NCI-H446 treated with DMSO at 0.1 percent for 48 hours (cell line): ENCODE data around the gene TAGLN2.
"Not testable (repeated sequence)": the region's sequence is repeated elsewhere in the genome, so short reads cannot be mapped to it uniquely, and the experiment has no call there.

Experiments used
- DNase-seq: peaks from one replicate; lab custom pipeline; 2025; lab: John Stamatoyannopoulos, UW

The TAGLN2 gene

DNA sequence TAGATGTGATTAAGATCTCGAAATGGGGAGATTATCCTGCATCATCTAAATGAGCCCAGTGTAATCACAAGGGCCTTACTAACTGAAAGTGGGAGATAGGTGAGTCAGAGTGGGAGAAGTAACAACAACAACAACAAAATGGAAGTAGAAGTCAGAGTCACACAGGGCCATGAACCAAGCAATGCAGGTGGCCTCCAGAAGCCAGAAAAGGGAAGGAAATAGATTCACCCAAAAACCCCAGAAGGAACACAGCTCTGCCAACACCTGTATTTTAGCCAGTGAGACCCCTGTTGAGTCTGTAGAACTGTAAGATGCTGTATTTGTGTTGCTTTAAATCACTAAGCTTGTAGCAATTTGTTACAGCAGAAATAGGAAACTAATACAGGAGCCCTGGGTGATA is 4.1 kb downstream of the TAGLN2 start:
- no peak for DNase-seq

DNA sequence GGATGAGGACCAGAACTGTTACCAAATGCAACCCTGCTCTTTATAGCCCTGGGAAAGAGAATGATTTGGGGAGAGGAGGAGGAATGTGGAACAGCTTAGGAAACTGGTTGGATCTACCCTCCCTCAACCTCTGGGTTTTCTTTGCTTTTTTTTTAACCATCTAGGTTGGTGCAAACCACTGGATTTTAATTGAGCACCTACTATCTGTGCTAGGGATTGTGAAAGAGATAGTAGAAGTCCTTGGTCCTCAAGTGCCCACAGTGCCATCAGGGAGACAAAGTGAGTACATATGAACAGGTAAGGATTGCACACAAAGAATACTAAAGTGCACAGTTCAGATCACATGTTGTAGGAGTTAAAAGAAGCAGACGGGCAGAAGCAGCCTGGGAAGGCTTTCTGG is 4.7 kb downstream of the TAGLN2 start:
- DNase-seq, result no peak

DNA sequence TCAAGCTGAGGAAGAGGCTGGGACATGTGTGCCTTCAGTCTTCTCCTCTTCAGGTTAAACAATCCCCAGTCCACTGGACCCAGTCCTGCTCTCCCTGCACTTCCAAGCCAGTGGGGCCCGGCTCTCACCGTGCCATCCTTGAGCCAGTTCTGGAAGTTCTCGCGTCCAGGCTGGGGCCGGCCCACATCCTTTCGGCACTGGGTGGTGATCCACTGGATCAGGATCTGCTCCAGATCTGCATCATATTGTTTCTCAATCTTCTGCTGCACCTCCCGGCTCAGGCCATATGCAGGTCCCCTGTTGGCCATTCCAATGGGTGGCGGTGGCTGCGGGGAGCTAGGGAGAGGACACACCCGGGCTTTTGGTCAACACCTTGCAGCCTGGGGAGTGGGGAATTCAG is 5.1 kb downstream of the TAGLN2 start:
- no peak for DNase-seq

DNA sequence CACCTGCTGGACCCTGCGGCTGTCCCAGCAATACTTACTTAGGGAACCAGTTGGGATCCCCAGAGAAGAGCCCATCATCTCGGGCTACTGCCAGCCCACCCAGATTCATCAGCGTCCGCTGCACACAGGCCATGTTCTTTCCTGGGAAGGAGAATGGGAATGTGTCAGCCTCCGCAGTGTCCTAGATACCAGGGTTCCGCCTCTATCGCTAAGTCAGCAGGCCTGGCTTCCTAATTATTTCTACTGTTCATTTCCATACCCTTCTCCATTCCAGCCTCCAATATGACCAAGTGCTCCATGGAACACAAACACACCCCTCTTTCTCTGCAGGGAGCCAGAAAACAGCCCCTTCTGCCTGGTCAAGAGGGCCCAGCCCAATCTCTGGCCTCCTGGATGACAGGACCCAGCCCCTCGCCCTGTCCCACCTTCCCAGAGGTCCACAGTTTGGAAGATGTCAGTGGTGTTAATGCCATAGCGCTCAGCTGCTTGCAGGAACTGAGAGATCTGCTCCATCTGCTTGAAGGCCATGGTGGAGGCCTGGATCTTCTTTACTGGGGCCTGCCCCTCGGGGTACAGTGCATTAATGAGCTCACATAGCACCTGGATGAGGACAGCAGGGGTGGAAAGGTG is 6.0 kb downstream of the TAGLN2 start:
- no peak for DNase-seq

- no peak for DNase-seq
These were observed 6.7 kb downstream of the TAGLN2 start for GRCh38 chr1:159918352-159919200.

- no peak for DNase-seq
These were observed 7.6 kb downstream of the TAGLN2 start for GRCh38 chr1:159917533-159918351.

DNA sequence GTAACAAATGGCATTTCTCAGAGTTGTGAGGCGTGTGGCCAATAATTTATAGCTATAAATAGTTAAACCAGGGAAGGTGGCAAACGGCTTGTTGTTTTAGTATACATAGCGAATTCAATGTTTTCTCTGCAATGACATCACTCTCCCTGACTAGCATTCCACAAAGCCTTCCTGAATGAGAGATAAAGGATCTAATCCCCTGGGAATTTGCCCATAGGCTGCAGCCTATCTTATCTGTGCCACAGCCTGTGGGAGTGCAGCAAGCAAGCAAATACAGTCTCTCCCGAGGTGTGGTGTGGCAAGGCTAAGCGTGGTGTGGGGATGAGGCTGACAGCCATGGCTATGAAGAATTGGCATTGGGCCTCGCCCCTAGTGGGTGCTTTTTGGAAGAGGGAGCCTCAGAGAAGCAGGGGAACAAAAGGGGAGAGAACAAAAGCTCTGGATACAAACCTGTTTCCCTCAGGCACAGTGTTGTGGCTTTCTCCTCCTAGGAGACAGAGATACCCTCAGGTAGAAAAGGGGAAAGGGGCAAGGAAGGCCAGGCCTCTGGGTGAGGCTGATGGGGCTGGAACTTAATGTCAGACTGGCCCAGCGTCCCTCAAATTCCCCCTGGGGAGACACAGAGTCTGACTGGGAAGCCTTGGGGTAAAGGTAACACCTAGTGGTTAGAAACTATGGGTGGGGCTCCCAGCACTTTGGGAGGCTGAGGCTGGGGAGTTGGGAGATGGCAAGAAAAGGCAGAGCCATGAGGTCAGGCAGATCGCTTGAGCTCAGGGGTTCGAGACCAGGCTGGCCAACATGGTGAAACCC is 8.9 kb downstream of the TAGLN2 start:
- DNase-seq, result no peak

DNA sequence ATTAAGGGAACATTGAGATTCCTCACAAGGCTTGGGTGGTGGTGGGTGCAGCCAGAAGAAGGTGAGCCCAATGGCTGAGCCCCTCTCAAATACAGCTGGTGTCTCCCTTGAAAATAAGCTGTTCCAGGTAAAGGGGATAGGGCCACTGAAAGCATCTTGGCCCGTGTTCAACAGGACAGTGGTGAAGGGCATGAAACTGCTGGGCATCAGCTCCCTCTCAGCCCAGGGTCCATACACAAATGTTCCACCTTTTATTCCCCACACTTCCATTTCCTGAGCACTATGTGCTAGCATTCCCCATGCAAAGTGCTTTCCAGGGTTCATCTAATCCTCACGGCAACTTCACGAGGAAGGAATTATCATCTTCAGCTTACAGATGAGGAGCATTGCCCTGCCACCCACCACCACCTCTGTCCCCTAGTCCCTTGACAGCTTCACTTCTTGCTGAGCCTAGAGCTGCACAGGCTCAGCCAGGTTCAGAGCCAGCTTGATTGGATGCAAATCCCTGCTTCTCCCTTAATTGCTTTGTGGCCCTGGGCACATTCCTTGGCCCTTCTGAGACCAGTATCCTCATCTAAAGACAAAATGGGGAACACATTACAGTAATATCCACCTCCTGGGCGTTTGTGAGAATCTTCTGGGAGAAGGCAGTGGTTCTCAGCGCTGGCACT is 9.6 kb downstream of the TAGLN2 start:
- DNase-seq, result no peak

GRCh38 chr1:159914252-159915018 is 10.9 kb downstream of the TAGLN2 start:
- no peak for DNase-seq

- no peak for DNase-seq
These were observed 11.7 kb downstream of the TAGLN2 start for GRCh38 chr1:159913451-159914192.

- no peak for DNase-seq
These were observed 13.8 kb downstream of the TAGLN2 start for GRCh38 chr1:159911326-159912070.

DNA sequence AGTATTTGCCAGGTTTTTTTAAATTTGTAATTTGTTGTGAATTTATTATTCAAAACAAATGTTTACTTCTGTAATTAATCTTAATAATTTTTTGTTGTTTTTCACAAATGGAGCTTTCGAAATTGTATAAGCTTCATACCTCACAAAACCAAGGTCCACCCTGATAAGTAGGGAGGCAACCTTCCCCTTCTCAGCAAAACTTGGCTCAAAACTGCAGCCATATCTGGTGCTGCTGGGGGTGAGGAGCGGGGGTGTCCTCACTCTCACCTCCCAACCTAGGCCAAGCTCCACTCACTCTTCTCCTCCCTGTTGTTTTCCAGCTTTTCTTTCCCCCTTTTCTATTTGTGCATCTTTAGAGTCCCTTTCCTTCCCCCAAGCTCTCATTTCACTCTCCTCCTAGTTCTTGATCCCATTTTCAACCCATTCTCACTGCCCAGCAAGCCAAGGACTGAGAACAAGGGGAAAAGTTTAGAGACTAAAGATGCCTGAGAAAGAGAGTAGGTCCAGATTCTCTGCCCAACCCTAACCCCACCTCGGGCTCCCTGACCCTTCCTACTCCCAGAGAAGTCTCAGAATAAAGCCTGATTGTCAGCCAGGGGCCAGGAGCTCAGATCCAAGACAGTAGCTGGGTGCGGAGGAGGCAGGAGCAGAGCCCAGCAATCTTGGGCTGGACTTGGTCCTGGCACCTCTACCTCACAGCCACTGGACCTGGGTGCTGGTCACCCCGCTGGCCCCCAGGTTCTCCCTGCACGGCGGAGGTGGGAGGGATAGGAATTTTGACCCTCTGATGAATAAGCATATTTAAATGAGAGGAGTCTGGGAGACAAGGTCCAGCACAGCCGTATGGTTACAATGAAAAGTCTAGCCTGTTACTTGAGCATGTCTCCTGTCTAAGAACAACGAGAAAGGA is 17.0 kb downstream of the TAGLN2 start:
- DNase-seq, result no peak

GRCh38 chr1:159906960-159907359 is 18.3 kb downstream of the TAGLN2 start:
- DNase-seq, result no peak

GRCh38 chr1:159904036-159904435 is 21.3 kb downstream of the TAGLN2 start:
- not testable (repeated sequence) for DNase-seq

GRCh38 chr1:159902541-159902940 is 22.8 kb downstream of the TAGLN2 start:
- no peak for DNase-seq

GRCh38 chr1:159900755-159901360 is 24.4 kb downstream of the TAGLN2 start:
- DNase-seq, result no peak

- no peak for DNase-seq
These were observed 25.1 kb downstream of the TAGLN2 start, which contains the start of gene CFAP45 for GRCh38 chr1:159900086-159900680. Gene CFAP45, minus strand, starts transcription at chr1:159900165. Its CDS starts 67 bp downstream, at chr1:159900098.
